Measurements from ENCODE around the gene PARP6.

Gene PARP6

DNA sequence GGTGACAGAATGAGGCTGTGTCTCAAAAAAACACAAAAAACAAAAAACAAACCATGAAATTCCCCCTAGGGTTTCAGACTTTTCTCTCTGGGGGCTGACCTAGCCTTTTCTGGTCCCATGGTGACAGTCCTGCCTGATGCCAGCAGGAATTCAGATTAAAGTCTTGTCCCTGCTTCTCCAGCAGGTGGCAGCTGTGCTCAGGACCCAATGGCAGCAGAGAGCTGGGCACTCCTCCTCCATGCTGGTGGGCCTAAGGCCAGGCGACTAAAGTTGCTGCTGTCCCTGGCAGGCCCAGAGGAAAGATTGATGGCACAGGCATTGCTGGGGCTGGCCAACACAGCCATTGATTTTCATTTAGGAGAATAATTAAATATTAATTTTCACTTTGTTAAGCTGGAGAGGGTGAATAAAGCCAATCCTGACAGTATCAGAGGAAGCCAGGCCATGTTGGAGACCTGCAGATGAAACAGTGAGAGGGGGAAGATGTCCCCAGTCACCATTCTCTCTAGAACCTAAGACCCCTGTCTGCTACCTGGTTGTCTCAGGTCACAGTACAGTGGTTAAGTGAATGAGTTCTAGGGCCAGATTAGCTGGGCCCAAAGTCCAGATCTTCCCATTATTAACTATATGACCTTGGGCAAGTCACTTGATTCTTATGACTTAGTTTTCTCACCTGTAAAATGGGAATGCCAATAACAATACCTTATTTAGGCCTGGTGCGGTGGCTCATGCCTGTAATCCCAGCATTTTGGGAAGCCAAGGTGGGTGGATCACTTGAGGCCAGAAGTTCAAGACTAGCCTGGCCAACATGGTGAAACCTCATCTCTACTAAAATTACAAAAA is 40.5 kb upstream of the PARP6 start:
- H3K4me3 ChIP-seq (IDR thresholded peaks at IDR 0.05; ENCODE audit: insufficient read depth, low read depth, low read length): no peak overlapping the region
- no peak overlapping the region for H3K9ac ChIP-seq
- no peaks in the 10 kb centered on the region; the same call in 1 of the 2 replicates for H3K27me3 ChIP-seq (ENCODE audit: insufficient read depth, low read depth)
- TF ChIP-seq, protein P1, sequence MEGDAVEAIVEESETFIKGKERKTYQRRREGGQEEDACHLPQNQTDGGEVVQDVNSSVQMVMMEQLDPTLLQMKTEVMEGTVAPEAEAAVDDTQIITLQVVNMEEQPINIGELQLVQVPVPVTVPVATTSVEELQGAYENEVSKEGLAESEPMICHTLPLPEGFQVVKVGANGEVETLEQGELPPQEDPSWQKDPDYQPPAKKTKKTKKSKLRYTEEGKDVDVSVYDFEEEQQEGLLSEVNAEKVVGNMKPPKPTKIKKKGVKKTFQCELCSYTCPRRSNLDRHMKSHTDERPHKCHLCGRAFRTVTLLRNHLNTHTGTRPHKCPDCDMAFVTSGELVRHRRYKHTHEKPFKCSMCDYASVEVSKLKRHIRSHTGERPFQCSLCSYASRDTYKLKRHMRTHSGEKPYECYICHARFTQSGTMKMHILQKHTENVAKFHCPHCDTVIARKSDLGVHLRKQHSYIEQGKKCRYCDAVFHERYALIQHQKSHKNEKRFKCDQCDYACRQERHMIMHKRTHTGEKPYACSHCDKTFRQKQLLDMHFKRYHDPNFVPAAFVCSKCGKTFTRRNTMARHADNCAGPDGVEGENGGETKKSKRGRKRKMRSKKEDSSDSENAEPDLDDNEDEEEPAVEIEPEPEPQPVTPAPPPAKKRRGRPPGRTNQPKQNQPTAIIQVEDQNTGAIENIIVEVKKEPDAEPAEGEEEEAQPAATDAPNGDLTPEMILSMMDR (conservative IDR thresholded peaks at IDR 0.05; ENCODE audit: low read depth, low read length): peak; percentile 78
- H3K36me3 ChIP-seq (ENCODE audit: insufficient read depth): no peaks in the 10 kb centered on the region
- H3K27ac ChIP-seq: no peak overlapping the region
- no peaks in the 10 kb centered on the region for H4K20me1 ChIP-seq (ENCODE audit: insufficient read depth)
- H3K4me2 ChIP-seq: no peak overlapping the region
- H3K4me1 ChIP-seq (ENCODE audit: low read depth, poor library complexity, severe bottlenecking): no peaks in the 10 kb centered on the region
- no peaks in the 10 kb centered on the region for H3K79me2 ChIP-seq (ENCODE audit: insufficient read depth, low read depth)
- no peak overlapping the region for H2AFZ ChIP-seq (ENCODE audit: low read depth)

DNA sequence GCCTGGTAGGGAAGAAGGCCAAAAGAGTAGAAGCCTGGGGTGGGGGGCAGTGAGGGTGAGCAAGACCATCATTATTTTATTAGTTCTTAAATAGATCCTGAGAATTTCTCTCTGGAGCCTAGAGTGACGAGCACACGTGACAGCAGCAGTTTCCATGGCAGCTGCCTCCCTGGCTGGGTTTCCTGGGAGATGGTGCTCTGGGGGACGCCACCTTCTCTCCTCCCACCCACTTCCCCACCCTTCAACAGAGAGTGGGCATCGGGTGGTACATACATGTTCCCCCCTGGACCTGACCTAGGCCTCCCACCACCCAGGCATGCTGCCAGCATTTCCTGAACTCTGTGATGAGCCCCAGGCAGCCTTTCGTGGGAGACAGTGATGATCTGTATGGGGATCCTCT is 34.7 kb upstream of the PARP6 start:
- Histone ChIP-seq H3K27ac (no peak overlapping the region), H4K20me1 (ENCODE audit: insufficient read depth) (no peaks in the 10 kb centered on the region), H2AFZ (ENCODE audit: low read depth) (no peak overlapping the region), H3K4me2 (no peak overlapping the region), H3K4me3 (IDR thresholded peaks at IDR 0.05; ENCODE audit: insufficient read depth, low read depth, low read length) (no peak overlapping the region), H3K79me2 (ENCODE audit: insufficient read depth, low read depth) (no peaks in the 10 kb centered on the region), H3K9ac (no peak overlapping the region), H3K27me3 (ENCODE audit: insufficient read depth, low read depth) (no peaks in the 10 kb centered on the region), H3K4me1 (ENCODE audit: low read depth, poor library complexity, severe bottlenecking) (no peaks in the 10 kb centered on the region), H3K36me3 (ENCODE audit: insufficient read depth) (no peaks in the 10 kb centered on the region)
- TF ChIP-seq, protein P1 (conservative IDR thresholded peaks at IDR 0.05; ENCODE audit: low read depth, low read length): no peak

DNA sequence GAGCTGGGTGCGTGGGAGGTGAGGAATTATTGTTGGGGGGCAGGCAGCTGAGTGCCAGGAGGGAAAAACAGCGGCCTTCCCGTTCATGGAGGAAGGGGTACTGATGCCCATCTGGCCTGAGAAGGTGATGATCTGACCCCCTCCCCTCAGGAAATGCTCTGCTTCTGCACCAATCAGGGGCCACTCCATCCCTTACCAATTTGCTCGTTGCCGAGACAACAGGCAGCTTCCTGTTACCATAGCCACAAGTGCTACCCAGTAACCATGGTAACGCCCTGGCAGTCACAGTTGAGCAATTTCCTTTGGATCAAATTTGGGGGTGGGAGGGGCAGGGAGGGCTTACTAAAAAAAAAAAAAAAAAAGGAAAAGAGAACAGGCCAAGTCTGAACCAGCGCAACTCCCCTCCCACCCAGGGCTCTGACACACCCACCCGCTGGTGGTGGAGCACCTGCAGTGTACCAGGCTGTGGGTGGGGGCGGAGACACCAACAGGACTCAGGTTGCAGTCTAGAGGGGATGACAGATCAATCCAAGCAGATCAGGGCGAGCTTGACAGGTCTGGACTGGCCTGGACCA is 33.9 kb upstream of the PARP6 start:
- Histone ChIP-seq H3K4me1 (ENCODE audit: low read depth, poor library complexity, severe bottlenecking) (no peaks in the 10 kb centered on the region), H3K27ac (no peak overlapping the region), H4K20me1 (ENCODE audit: insufficient read depth) (no peaks in the 10 kb centered on the region), H3K4me3 (IDR thresholded peaks at IDR 0.05; ENCODE audit: insufficient read depth, low read depth, low read length) (no peak overlapping the region), H3K27me3 (ENCODE audit: insufficient read depth, low read depth) (no peaks in the 10 kb centered on the region), H3K4me2 (no peak overlapping the region), H3K9ac (no peak overlapping the region), H3K79me2 (ENCODE audit: insufficient read depth, low read depth) (no peaks in the 10 kb centered on the region), H2AFZ (ENCODE audit: low read depth) (no peak overlapping the region), H3K36me3 (ENCODE audit: insufficient read depth) (no peaks in the 10 kb centered on the region)
- TF ChIP-seq, protein P1 (conservative IDR thresholded peaks at IDR 0.05; ENCODE audit: low read depth, low read length): no peak

DNA sequence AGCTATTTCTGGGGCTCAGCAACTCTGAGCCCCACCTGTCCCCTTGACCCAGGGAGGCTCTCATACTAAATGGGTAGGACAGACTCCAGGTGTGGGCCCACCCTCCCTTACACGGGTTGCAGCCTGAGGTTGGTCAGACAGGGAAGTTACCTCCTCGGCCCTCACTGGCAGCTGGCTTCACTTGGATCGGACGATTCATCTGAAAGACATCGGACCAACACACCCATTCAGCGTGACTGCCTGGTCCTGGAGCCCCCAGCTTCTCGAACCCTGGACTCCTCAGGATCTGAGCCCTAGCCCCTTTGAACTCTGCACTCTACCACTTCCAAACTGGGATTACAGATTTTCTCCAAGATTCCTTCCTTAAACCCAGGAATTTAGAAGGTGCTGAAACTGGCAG is 32.2 kb upstream of the PARP6 start:
- Histone ChIP-seq H3K27ac (no peak overlapping the region), H2AFZ (ENCODE audit: low read depth) (no peak overlapping the region), H3K9ac (no peak overlapping the region), H3K27me3 (ENCODE audit: insufficient read depth, low read depth) (no peaks in the 10 kb centered on the region), H4K20me1 (ENCODE audit: insufficient read depth) (no peaks in the 10 kb centered on the region), H3K4me2 (no peak overlapping the region), H3K79me2 (ENCODE audit: insufficient read depth, low read depth) (no peaks in the 10 kb centered on the region), H3K4me3 (IDR thresholded peaks at IDR 0.05; ENCODE audit: insufficient read depth, low read depth, low read length) (no peak overlapping the region), H3K4me1 (ENCODE audit: low read depth, poor library complexity, severe bottlenecking) (no peaks in the 10 kb centered on the region), H3K36me3 (ENCODE audit: insufficient read depth) (no peaks in the 10 kb centered on the region)
- TF ChIP-seq, protein P1 (conservative IDR thresholded peaks at IDR 0.05; ENCODE audit: low read depth, low read length): no peak
